Fibroblast of villous mesenchyme (primary cell): ENCODE data around the gene IL6R. TPM values are rescaled to one million over a fixed set of nuclear protein-coding genes. Genes with fewer than 3 reads are reported as not detected.

Source experiments
- DNase-seq: peaks from one replicate; pipeline ENCODE4 v3.0.0-alpha.2; 2010; ENCODE audit warnings: low read depth
- H3K4me3 ChIP-seq: 2 replicates; pipeline ENCODE4 v1.5.1; 2011; ENCODE audit warnings: low read depth, mild to moderate bottlenecking, low read length
- CTCF ChIP-seq: IDR thresholded peaks from 2 replicates; pipeline ENCODE4 v1.5.1; 2012; ENCODE audit warnings: low read depth, mild to moderate bottlenecking, low read length; ENCODE audit not compliant: insufficient read depth
- total RNA-seq: library from RNA; depleted of rRNA; stranded (reverse); fragments of >200 nt; gene quantifications from 2 replicates; pipeline ENCODE4 v1.2.3, GENCODE V29; 2012

IL6R gene
- total RNA-seq, 1 donor: 30.2 TPM

GRCh38 chr1:154402409-154402921 is 2.7 kb upstream of the IL6R start:
- H3K4me3 ChIP-seq: no peak overlapping the region
- TF ChIP-seq CTCF: no peak
- no peak for DNase-seq

GRCh38 chr1:154403261-154403943 is 1.7 kb upstream of the IL6R start:
- H3K4me3 ChIP-seq: no peak overlapping the region
- no peak for TF ChIP-seq CTCF
- DNase-seq: no peak

GRCh38 chr1:154403983-154404382 is 1.2 kb upstream of the IL6R start:
- TF ChIP-seq CTCF: no peak
- DNase-seq: no peak
- no peak overlapping the region for H3K4me3 ChIP-seq

- H3K4me3 ChIP-seq: peak overlapping the region; percentile 70
- DNase-seq: no peak
- TF ChIP-seq CTCF: no peak
Observed at GRCh38 chr1:154404511-154404931, 622 bp upstream of the IL6R start.

GRCh38 chr1:154405747-154406571 is 816 bp downstream of the IL6R start:
- DNase-seq: peak; percentile 66
- peak; percentile 49 for TF ChIP-seq CTCF

GRCh38 chr1:154406572-154406879 is 1.4 kb downstream of the IL6R start:
- TF ChIP-seq CTCF: no peak
- peak overlapping the region; percentile 70 for H3K4me3 ChIP-seq
- DNase-seq: no peak

More at GRCh38 chr1:154405747-154406571, 816 bp downstream of the IL6R start:
- peak overlapping the region; percentile 70 for H3K4me3 ChIP-seq
